Measurements from ENCODE around the gene ABI3BP. TPM values are rescaled to one million over a fixed set of nuclear protein-coding genes. Genes with fewer than 3 reads are reported as not detected.

ABI3BP gene
- total RNA-seq, 4 donors from 2014 or later = 12.3 to 57.8 (median 22.0) TPM

DNA sequence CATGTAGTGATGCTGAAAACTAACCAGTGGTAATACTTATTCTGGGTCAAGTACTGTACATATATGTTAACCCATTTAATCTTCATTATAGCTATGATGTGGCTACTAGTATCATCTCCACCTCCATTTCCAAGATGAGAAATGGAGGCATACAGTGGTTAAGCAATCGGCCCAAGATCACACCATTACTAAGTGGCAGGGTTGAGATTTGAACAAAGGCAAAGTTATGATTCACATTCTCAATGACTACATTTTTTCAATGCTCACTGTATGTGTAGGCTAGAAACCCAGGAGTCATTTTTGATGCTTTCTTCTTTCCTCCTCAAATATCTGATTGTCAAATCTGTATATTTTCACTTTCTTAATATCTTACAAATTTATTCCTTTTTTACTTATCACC is 30.2 kb downstream of the ABI3BP start:
- intact Hi-C loops (cut with DNase I; ENCODE audit: low total_unique reads) = no loop called here
- 93 to 96% methylated on average over 1 of the region's 1 CpG for WGBS, 2 donors
- no peak overlapping the region for H3K4me3 ChIP-seq (ENCODE audit: low read depth, poor library complexity, severe bottlenecking)

GRCh38 chr3:100957261-100957986 is 35.8 kb downstream of the ABI3BP start:
- TF ChIP-seq, protein P1, sequence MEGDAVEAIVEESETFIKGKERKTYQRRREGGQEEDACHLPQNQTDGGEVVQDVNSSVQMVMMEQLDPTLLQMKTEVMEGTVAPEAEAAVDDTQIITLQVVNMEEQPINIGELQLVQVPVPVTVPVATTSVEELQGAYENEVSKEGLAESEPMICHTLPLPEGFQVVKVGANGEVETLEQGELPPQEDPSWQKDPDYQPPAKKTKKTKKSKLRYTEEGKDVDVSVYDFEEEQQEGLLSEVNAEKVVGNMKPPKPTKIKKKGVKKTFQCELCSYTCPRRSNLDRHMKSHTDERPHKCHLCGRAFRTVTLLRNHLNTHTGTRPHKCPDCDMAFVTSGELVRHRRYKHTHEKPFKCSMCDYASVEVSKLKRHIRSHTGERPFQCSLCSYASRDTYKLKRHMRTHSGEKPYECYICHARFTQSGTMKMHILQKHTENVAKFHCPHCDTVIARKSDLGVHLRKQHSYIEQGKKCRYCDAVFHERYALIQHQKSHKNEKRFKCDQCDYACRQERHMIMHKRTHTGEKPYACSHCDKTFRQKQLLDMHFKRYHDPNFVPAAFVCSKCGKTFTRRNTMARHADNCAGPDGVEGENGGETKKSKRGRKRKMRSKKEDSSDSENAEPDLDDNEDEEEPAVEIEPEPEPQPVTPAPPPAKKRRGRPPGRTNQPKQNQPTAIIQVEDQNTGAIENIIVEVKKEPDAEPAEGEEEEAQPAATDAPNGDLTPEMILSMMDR (IDR thresholded peaks at IDR 0.05) = no peak
- TF ChIP-seq POLR2A (IDR thresholded peaks at IDR 0.05) = no peak
- no peak for DNase-seq (ENCODE audit: low spot score in 2 of 2)
- intact Hi-C loops (cut with DNase I; ENCODE audit: low total_unique reads) = no loop called here
- WGBS, 2 donors = 50 to 62% methylated on average over 3 of the region's 3 CpGs
- H3K4me3 ChIP-seq (ENCODE audit: low read depth, poor library complexity, severe bottlenecking) = no peak overlapping the region

More for the DNA sequence above, 30.2 kb downstream of the ABI3BP start:
- TF ChIP-seq POLR2A (IDR thresholded peaks at IDR 0.05) = no peak
- TF ChIP-seq, protein P1 (IDR thresholded peaks at IDR 0.05) = no peak
- no peak for DNase-seq (ENCODE audit: low spot score in 2 of 2)

- WGBS, 2 donors = 78 to 84% methylated on average over 2 of the region's 2 CpGs
- intact Hi-C loops (cut with DNase I; ENCODE audit: low total_unique reads) = no loop called here
- TF ChIP-seq POLR2A (IDR thresholded peaks at IDR 0.05) = no peak
- TF ChIP-seq, protein P1 (IDR thresholded peaks at IDR 0.05) = no peak
- no peak for DNase-seq (ENCODE audit: low spot score in 2 of 2)
- H3K4me3 ChIP-seq (ENCODE audit: low read depth, poor library complexity, severe bottlenecking) = no peak overlapping the region
These were observed 36.9 kb downstream of the ABI3BP start for GRCh38 chr3:100956276-100956675.

DNA sequence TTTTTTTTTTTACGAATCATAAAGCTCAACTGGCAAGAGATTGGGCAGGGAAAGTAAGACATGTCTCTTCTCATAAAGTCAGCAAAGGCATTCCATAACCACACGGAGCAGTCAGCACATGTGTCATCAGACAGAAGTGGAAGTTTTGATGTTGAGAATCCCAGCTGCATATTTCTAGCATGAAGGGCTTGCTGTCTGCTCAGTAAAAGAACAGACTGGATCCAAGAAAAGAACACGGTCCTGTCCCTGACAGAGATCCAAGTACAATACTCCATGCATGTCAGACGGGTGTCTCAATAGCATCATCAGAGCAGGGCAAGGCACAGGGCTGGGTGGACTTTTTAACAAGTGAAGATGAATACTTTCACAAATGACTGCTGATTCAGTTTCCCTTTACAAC is 38.2 kb downstream of the ABI3BP start:
- 15 to 25% methylated on average over 4 of the region's 4 CpGs for WGBS, 2 donors

DNA sequence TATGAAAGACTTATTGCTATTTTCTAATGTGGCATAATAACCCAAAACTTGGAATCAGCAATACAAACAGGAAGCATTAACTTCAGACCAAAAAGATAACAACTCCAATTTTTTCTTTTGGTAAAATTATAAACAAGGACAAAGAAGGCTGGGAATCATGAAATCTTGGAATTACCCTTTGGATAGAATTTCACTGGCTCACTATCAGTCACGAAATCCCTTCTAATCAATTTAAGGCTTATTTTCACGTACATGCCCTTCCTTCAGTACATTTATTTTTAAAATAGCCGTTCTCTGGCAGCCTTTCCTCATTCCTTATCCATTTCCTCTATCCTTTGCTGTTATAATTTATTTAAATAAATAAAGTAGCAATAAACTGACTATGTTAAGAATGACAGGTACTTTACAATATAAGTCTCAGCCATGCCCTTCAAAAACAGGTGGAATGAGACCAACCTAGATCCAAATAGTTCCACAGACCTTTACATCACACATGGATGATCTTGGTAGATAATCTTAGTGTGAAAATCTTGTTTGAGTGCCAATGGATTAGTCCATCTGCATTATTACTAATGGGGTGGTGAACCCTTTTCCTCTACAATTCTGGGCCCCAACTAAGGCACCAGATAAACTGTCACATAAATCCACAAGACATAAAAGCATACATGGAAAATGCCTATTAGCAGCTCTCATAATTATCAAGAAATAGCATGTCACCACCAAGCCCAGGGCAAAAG is 38.9 kb downstream of the ABI3BP start:
- 17 to 21% methylated on average over 3 of the region's 3 CpGs for WGBS, 2 donors
- intact Hi-C loops (cut with DNase I; ENCODE audit: low total_unique reads) = no loop called here
- DNase-seq (ENCODE audit: low spot score in 2 of 2) = no peak
- TF ChIP-seq, protein P1 (IDR thresholded peaks at IDR 0.05) = no peak
- no peak for TF ChIP-seq POLR2A (IDR thresholded peaks at IDR 0.05)
- H3K4me3 ChIP-seq (ENCODE audit: low read depth, poor library complexity, severe bottlenecking) = no peak overlapping the region

More for the DNA sequence above, 38.2 kb downstream of the ABI3BP start:
- intact Hi-C loops (cut with DNase I; ENCODE audit: low total_unique reads) = no loop called here
- no peak overlapping the region for H3K4me3 ChIP-seq (ENCODE audit: low read depth, poor library complexity, severe bottlenecking)
- TF ChIP-seq, protein P1 (IDR thresholded peaks at IDR 0.05) = no peak
- TF ChIP-seq POLR2A (IDR thresholded peaks at IDR 0.05) = no peak
- DNase-seq (ENCODE audit: low spot score in 2 of 2) = peak; percentile 80 to 86
